GM12873 (cell line): Measurements from ENCODE around the gene ZFP28.

Experiments
- TF ChIP-seq, protein P1 (sequence below): IDR thresholded peaks from 2 replicates; pipeline ENCODE4 v1.5.1; 2012; ENCODE audit warnings: low read depth, mild to moderate bottlenecking, moderate library complexity, low read length, control low read depth; ENCODE audit not compliant: insufficient read depth; ENCODE audit errors: missing control alignments

ZFP28 gene

DNA sequence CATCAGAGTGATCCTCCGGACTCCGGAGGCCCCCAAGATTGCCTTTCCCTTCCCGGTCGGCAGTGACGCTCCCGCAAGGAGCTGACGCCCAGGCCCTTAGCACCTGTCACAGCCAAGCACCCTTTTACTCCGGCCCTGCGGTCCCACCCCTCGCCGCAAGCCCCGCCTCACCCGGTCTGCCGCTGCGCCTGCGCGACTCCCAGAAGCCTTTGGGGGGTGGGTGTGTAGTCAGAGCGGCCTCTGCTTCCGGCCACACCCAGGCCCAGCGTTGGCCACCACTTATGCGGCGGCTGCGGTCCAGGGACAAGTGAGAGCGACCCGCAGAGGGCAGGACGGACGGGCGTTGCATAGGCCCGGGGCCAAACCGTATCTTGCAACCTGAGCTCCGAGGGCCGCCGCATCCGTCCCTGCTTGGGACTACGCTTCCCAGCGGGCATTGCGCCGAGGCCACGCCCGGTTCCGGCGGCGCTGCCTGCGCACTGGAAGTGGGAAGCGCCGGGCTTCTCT lies 441 bp upstream of the ZFP28 start:
- TF ChIP-seq, protein P1, sequence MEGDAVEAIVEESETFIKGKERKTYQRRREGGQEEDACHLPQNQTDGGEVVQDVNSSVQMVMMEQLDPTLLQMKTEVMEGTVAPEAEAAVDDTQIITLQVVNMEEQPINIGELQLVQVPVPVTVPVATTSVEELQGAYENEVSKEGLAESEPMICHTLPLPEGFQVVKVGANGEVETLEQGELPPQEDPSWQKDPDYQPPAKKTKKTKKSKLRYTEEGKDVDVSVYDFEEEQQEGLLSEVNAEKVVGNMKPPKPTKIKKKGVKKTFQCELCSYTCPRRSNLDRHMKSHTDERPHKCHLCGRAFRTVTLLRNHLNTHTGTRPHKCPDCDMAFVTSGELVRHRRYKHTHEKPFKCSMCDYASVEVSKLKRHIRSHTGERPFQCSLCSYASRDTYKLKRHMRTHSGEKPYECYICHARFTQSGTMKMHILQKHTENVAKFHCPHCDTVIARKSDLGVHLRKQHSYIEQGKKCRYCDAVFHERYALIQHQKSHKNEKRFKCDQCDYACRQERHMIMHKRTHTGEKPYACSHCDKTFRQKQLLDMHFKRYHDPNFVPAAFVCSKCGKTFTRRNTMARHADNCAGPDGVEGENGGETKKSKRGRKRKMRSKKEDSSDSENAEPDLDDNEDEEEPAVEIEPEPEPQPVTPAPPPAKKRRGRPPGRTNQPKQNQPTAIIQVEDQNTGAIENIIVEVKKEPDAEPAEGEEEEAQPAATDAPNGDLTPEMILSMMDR, result no peak

GRCh38 chr19:56543776-56544175 lies 5.0 kb downstream of the ZFP28 start:
- TF ChIP-seq, protein P1, result no peak

- TF ChIP-seq, protein P1, result no peak
Measured at GRCh38 chr19:56547535-56547934, 8.8 kb downstream of the ZFP28 start.

DNA sequence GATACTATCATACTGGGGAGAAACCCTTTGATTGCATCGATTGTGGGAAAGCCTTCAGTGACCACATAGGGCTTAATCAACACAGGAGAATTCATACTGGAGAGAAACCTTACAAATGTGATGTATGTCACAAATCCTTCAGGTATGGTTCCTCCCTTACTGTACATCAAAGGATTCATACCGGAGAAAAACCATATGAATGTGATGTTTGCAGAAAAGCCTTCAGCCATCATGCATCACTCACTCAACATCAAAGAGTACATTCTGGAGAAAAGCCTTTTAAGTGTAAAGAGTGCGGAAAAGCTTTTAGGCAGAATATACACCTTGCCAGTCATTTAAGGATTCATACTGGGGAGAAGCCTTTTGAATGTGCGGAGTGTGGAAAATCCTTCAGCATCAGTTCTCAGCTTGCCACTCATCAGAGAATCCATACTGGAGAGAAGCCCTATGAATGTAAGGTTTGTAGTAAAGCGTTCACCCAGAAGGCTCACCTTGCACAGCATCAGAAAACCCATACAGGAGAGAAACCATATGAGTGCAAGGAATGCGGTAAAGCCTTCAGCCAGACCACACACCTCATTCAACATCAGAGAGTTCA lies 15.6 kb downstream of the ZFP28 start:
- TF ChIP-seq, protein P1, result no peak

GRCh38 chr19:56562766-56563165 lies 24.0 kb downstream of the ZFP28 start:
- TF ChIP-seq, protein P1, result no peak

DNA sequence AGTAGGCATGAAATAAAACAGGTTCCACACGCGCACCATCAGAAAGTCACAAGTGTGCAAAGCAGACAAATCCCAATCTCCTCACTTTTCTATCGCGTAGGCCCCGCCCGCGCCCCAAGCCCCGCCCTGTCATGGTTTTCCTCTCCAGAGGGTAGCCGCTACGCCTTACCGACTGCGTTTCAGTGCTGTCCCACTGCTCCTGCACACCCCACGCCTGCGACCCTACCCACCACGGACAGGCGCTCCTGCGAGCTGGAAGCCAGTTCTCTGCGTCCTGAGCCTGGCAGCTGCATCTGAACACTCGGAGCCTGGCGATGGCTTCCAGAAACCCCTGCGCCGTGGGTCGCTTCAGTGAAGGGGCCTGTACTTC lies 28.1 kb downstream of the ZFP28 start:
- TF ChIP-seq, protein P1, result no peak

DNA sequence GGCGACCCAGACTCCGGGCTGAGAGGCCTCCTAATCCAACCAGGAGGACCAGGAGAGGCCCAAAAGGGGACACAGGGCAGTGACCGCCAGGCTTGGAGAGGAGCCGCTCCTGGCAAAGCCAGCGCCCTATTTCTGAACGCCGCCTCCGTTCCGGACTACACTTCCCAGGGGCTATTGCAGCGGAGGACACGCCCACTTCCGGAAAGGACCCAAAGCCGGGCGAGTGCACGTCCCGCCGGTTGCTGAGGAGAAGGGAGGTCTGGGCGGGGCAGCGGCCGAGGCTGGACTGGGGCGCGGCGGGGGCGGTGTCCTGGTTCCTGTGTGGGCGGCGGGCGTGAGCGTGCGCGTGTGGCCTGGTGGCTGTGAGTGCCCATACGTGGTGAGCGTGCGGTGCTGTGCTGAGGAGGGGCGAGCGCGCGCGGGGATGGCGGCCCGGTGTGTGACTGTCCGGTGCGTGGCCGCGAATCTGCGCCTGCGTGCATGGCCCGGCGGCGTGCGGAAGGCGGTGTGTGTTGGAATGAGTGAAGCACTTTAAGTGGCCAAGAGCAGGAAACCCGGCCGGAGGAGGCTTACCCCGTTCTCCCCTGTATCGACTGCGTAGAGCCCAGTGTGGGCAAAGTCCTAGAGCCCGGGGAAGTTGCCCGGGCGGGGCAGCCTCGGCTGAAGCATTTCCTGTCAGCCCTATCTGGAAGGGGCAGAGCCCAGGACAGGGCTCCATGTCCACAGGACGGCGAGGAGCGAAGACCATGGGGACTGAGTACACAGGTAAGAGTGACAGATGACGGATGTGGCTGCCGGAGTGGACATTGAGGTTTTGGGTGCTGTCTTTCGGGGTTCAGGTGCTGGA lies 28.7 kb downstream of the ZFP28 start, which contains the start of gene ZNF470:
TSS of gene ZNF470 (plus strand) at position 195 of the 847 bp plus-strand sequence. CDS start 2,844 bp downstream, outside the sequence.
- TF ChIP-seq, protein P1, result no peak
